Measurements from ENCODE around the gene CAB39L. TPM values are rescaled to one million over a fixed set of nuclear protein-coding genes. Genes with fewer than 3 reads are reported as not detected.

Gene CAB39L
- total RNA-seq, 2 donors from 2014 or later, result 5.3 to 8.6 TPM

GRCh38 chr13:49400755-49401659 lies 42.9 kb downstream of the CAB39L start:
- no peaks in the 10 kb centered on the region for H3K4me1 ChIP-seq (ENCODE audit: control insufficient read depth, insufficient read depth, low read length)
- TF ChIP-seq CTCF (conservative IDR thresholded peaks at IDR 0.05), result no peak
- no peak overlapping the region for H3K9ac ChIP-seq (ENCODE audit: extremely low read depth, low read length, poor library complexity, severe bottlenecking)
- no peak overlapping the region for H3K4me3 ChIP-seq (ENCODE audit: low read length)
- no peak for DNase-seq
- Mint-ChIP-seq H3K4me1 (peaks cover 6% of the 10 kb centered on the region), H3K9me3 (no peaks in the 10 kb centered on the region), H3K27ac (no peak overlapping the region), H3K36me3 (ENCODE audit: low read depth) (no peaks in the 10 kb centered on the region), H3K4me3 (no peak overlapping the region), H3K27me3 (ENCODE audit: insufficient read depth) (no peaks in the 10 kb centered on the region)
- 69 to 70% methylated on average over 7 of the region's 7 CpGs for WGBS, 2 experiments (ENCODE audit: insufficient coverage in 1 of 2, insufficient read length in 1 of 2)
- no peak overlapping the region for H3K27ac ChIP-seq (ENCODE audit: low read depth, low read length)
- H3K36me3 ChIP-seq (ENCODE audit: control insufficient read depth, insufficient read depth, low read length), result no peaks in the 10 kb centered on the region
- peaks cover 3% of the 10 kb centered on the region for H3K9me3 ChIP-seq (ENCODE audit: control insufficient read depth, low read length)
- H3K27me3 ChIP-seq (ENCODE audit: control insufficient read depth, insufficient read depth, low read length, poor library complexity, severe bottlenecking), result no peaks in the 10 kb centered on the region

GRCh38 chr13:49399801-49400472 lies 43.9 kb downstream of the CAB39L start:
- no peak overlapping the region for H3K27ac Mint-ChIP-seq
- no peak overlapping the region for H3K4me3 Mint-ChIP-seq
- WGBS, 2 experiments (ENCODE audit: insufficient coverage in 1 of 2, insufficient read length in 1 of 2), result 85 to 100% methylated on average over 1 of the region's 1 CpG
- no peak for DNase-seq
- Histone ChIP-seq H3K4me1 (ENCODE audit: control insufficient read depth, insufficient read depth, low read length) (no peaks in the 10 kb centered on the region), H3K9ac (ENCODE audit: extremely low read depth, low read length, poor library complexity, severe bottlenecking) (no peak overlapping the region), H3K4me3 (ENCODE audit: low read length) (no peak overlapping the region), H3K27ac (ENCODE audit: low read depth, low read length) (no peak overlapping the region), H3K9me3 (ENCODE audit: control insufficient read depth, low read length) (peaks cover 2% of the 10 kb centered on the region), H3K36me3 (ENCODE audit: control insufficient read depth, insufficient read depth, low read length) (no peaks in the 10 kb centered on the region), H3K27me3 (ENCODE audit: control insufficient read depth, insufficient read depth, low read length, poor library complexity, severe bottlenecking) (no peaks in the 10 kb centered on the region)
- H3K9me3 Mint-ChIP-seq, result no peaks in the 10 kb centered on the region
- H3K4me1 Mint-ChIP-seq, result peaks cover 6% of the 10 kb centered on the region
- no peak for TF ChIP-seq CTCF (conservative IDR thresholded peaks at IDR 0.05)
- no peaks in the 10 kb centered on the region for H3K36me3 Mint-ChIP-seq (ENCODE audit: low read depth)
- no peaks in the 10 kb centered on the region for H3K27me3 Mint-ChIP-seq (ENCODE audit: insufficient read depth)

- 93% methylated on average over 1 of the region's 1 CpG; no CpG with 5 or more reads in 1 of the 2 experiments for WGBS, 2 experiments (ENCODE audit: insufficient coverage in 1 of 2, insufficient read length in 1 of 2)
- DNase-seq, result no peak
Observed at GRCh38 chr13:49395878-49396380, 47.9 kb downstream of the CAB39L start.

More at GRCh38 chr13:49395878-49396380, 47.9 kb downstream of the CAB39L start:
- Mint-ChIP-seq H3K27me3 (ENCODE audit: insufficient read depth) (no peaks in the 10 kb centered on the region), H3K27ac (no peak overlapping the region), H3K4me3 (no peak overlapping the region), H3K4me1 (no peaks in the 10 kb centered on the region), H3K36me3 (ENCODE audit: low read depth) (no peaks in the 10 kb centered on the region), H3K9me3 (peaks cover 2% of the 10 kb centered on the region)
- Histone ChIP-seq H3K36me3 (ENCODE audit: control insufficient read depth, insufficient read depth, low read length) (no peaks in the 10 kb centered on the region), H3K4me1 (ENCODE audit: control insufficient read depth, insufficient read depth, low read length) (no peaks in the 10 kb centered on the region), H3K4me3 (ENCODE audit: low read length) (no peak overlapping the region), H3K9me3 (ENCODE audit: control insufficient read depth, low read length) (no peaks in the 10 kb centered on the region), H3K27ac (ENCODE audit: low read depth, low read length) (no peak overlapping the region), H3K9ac (ENCODE audit: extremely low read depth, low read length, poor library complexity, severe bottlenecking) (no peak overlapping the region), H3K27me3 (ENCODE audit: control insufficient read depth, insufficient read depth, low read length, poor library complexity, severe bottlenecking) (no peaks in the 10 kb centered on the region)
- TF ChIP-seq CTCF (conservative IDR thresholded peaks at IDR 0.05), result no peak
